Right renal cortex interstitium (tissue), 3 donors: ENCODE data around the gene CLEC2B. TPM values are rescaled to one million over a fixed set of nuclear protein-coding genes. Genes with fewer than 3 reads are reported as not detected.
"Not testable (repeated sequence)": the region's sequence is repeated elsewhere in the genome, so short reads cannot be mapped to it uniquely, and the experiment has no call there.

Source experiments
- DNase-seq, 3 donors: peaks; one replicate each; pipeline ENCODE4 v3.0.0-alpha.2; 2013; ENCODE audit warnings: low read depth in 3 of 3, low spot score in 2 of 3
- polyA plus RNA-seq, 3 donors: library from polyadenylated mRNA; unstranded; fragments of 120-200 nt; gene quantifications; one replicate each; pipeline ENCODE4 v1.2.1, GENCODE V29; 2013; ENCODE audit not compliant: insufficient read length in 3 of 3

CLEC2B gene
- polyA plus RNA-seq, result 1 to 10 TPM; 3.5 to 4.8 (median 3.9) TPM

- DNase-seq, result peak in 1 of 3 donors; percentile 6
Observed at GRCh38 chr12:9869307-9870161, at the start of gene CLEC2B. Gene CLEC2B (minus strand): TSS chr12:9869354.

GRCh38 chr12:9911708-9912107 lies 42.6 kb upstream of the CLEC2B start:
- DNase-seq, result no peak

DNA sequence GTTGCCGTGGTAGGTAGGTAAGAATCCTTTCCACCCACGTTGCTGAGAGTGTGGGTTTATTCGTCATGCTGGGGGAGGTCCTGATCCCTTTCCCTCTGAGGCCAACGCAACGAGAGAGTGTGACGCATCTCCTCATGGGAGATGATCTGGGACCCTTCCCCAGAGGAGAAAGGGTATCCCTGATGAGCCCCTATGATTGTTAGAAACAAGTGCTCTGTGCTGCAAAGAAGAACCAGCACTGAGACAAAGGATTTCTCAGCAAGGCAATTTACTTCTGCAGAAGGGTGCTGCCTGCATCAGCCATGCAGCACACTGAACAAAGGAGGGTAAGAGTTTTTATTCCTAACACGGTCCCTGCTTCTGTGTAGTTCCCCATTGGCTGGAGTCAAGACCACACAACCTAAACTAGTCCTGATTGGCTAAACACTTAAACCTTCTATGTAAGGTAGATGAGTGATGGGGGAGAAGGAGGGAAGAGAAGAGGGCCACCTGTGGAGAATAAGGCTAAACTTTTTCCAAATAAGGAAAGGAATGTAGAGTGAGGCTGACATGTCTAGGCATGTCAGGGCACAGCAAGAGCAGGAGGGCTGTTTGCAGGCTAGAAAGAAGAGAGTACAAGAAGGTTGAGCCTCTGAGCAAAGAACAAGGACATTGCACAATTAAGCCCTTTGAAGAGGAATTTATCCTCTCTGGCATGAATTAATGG lies 41.7 kb upstream of the CLEC2B start:
- DNase-seq, result no peak

- DNase-seq, result no peak
Observed at GRCh38 chr12:9909724-9910123, 40.6 kb upstream of the CLEC2B start.

DNA sequence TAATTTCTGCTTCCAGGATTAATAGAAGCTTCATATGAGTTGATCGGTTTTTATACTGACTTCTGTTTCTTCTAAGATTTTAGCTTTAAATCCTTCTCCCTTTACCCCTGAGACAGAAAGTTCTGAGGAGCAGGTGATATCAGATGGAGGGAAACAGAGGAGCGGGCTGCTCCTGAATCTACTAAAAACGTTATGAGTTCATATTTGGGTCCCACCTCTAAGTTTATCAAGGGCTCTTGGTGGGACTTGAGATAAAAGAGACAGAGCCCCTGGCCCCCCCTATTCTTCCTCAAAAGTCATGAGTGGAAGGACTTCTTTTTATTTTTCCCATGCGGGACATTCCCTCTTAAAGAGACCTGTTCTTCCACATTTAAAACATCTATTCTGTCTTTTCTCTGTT lies 39.2 kb upstream of the CLEC2B start:
- no peak for DNase-seq

GRCh38 chr12:9907769-9908168 lies 38.6 kb upstream of the CLEC2B start:
- no peak for DNase-seq

GRCh38 chr12:9906873-9907272 lies 37.7 kb upstream of the CLEC2B start:
- DNase-seq, result no peak

DNA sequence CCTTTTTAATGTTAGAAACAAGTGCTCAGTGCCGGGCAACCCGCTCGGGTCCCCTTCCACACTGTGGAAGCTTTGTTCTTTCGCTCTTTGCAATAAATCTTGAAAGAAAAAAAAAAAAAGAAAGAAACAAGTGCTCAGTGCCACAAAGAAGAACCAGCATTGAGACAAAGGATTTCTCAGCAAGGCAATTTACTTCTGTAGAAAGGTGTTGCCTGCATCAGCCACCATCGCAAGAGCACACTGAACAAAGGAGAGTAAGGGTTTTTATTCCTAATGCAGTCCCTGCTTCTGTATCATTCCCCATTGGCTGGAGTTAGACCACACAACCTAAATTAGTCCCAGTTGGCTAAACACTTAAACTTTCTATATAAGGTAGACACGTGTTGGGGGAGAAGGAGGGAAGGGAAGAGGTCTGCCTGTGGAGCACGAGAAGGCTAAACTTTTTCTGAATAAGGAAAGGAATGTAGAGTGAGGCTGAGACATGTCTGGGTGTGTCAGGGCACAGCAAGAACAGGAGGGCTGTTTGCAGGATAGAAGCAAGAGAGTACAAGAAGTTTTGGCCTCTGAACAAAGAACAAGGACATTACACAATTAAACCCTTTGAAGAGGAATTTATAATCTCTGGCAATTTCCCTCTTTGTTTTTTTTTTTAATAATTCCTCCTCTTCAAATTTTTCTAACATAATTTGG lies 33.5 kb upstream of the CLEC2B start:
- DNase-seq, result no peak

DNA sequence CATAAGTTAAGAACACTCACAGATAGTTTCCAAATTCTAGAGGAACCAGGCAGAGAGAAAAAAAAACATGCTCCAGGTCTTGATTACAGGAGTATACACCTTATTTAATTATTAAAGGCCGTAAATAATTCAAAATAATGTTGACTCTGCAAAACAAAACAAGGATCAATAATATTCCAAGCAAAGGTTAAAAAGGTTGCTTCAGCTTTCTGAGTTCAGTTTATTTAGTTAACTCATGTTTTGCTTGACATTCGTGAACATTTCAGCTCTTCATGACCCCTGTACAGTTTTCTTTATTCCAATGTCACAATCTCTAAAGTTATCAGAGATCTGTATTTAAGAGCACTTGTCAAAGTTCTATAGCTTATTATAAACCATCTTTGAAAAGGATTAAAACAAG lies 31.8 kb upstream of the CLEC2B start:
- no peak for DNase-seq

- DNase-seq, result no peak
Observed at GRCh38 chr12:9899209-9899608, 30.1 kb upstream of the CLEC2B start.

GRCh38 chr12:9897535-9897934 lies 28.4 kb upstream of the CLEC2B start:
- no peak for DNase-seq

DNA sequence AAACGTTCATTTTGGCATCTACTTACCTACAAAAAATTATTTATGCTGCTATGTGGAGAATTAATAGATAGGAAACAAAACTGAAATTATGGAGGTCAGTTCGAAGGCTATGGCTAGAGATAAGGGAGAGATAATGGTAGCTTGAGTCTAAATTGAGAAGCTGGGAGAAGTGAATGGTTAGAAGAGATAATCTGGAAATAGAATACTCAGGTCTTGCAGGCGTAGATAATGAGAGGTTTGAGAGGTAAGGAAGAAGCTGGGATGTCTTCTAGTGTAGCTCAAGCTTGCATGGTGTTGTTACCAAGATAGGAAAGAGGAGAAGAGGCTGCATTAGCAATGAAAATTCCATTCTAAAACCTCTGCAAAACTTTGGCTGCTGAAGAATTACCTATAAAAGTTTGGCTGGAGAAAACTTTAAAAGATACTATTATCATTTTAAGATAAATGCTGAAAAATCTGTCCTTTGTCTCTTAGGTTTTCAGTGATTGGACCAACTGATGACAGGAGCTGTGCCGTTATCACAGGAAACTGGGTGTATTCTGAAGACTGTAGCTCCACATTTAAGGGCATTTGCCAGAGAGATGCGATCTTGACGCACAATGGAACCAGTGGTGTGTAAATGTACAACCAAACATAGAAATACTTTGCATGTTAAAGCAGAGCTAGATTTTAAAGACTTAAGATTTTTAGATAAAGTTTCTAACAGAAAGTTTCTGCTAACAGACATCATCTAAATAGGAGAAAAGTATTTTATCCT lies 26.2 kb upstream of the CLEC2B start:
- DNase-seq, result no peak

- no peak for DNase-seq
Observed at GRCh38 chr12:9888665-9889273, 19.6 kb upstream of the CLEC2B start.

- no peak for DNase-seq
Observed at GRCh38 chr12:9883175-9883574, 14.0 kb upstream of the CLEC2B start.

DNA sequence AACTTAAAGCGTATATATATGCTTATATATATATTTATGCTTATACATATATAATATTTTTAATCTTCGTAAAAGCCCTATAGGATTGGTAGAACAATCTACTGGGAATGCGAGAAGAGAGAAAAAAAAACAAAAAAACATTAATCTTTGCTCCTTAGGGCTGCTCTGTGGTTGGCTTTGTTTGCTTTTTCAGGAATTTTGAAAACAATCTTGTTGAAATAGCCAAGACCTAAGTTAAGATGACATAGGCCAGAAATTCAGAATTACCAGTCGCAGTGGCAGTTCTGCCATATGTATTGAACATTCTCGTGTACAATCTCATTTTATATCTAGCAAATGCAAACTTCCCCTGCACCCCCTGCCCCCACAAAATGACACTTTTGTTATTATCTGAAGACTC lies 12.8 kb upstream of the CLEC2B start:
- DNase-seq, result no peak

DNA sequence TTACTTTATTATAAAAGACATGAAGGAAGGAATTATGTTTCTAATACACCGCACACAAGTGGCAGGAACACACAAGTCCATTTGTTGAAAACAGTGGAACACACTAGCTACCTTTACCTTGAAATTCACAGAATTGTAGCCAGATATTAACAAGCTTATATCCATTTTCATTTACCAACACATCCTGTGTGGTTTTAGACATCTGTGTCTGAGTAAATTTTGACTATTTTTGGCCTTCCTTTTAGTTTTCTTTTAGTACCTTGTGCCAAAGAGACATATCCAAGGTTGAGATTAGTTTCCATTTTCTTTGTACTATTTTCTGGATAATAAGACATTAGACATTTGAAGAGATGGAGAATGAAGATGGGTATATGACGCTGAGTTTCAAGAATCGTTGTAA lies 12.1 kb upstream of the CLEC2B start, which contains the start of gene KLRF2:
Gene KLRF2 (plus strand): TSS at position 244 of the 400 bp plus-strand sequence. CDS start 107 bp downstream, at position 351.
- DNase-seq, result no peak

DNA sequence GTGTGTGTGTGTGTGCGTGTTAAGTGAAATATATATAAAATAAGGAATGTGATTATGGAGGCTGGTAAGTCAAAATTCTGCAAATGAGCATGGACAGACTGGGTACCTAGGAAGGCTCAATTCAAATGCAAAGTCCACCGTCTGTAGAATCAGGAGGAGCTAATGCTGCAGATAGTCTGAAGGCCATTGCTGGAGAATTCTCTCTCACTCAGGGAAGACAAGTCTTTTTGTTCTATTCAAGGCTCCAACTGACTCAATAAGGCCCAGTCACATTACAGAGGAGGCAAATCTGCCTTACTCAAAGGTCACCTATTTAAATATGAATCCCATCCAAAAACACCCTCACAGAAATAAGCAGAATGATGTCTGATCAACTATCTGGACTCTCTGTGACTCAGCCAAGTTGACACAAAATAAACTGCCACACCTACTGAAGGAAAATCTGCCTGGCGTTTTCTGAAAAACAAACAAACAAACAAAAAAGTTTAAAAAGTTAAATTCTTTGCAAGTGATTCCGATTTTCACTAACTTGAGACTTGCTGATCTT lies 11.5 kb upstream of the CLEC2B start:
- DNase-seq, result no peak

GRCh38 chr12:9876120-9876519 lies 7.0 kb upstream of the CLEC2B start:
- DNase-seq, result not testable (repeated sequence)

DNA sequence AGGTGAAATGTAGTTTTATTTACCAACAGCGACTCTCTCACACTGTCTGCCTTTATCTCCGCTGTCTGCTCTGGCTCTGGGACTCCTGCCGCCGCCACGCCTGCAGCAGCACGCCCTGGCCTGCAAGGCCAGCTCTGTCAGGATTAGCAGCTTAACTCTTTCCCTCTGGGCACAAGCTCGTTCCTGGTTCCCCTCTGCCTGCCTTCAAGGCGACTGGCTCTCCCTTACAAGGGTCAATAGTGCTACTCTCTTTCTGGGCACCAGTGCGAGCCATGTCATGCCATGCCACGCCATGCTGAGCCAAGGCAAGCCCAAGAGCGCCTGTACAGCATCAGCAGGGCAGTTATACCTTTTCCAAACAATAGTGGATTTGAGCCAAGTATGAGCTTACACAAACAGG lies 3.6 kb upstream of the CLEC2B start:
- DNase-seq, result no peak

DNA sequence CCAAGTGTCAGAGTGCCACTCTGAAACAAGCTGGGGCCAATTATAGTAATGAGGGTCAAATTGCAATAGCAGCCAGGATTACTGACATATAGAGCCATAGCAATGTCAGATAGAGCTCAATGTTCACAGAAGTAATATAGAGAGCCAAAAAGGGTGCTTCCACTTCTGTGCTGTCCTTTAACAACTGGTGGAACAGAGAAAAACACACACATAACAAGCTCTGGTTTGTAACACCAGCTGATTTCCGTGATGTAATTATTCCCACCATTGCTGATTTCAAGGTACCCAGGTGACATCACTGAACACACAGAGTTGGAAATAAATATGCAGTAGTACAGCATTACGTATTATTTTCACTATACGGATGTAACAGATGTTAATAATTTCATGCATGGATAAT lies 3.0 kb upstream of the CLEC2B start:
- DNase-seq, result no peak
